Neural cell (in vitro differentiated cells): Measurements from ENCODE around the gene TEX13C. TPM values are rescaled to one million over a fixed set of nuclear protein-coding genes. Genes with fewer than 3 reads are reported as not detected.

Experiments used
- H2AFZ ChIP-seq: fragments of 200-600, 300-800 bp; sonication (generic), shearing (Covaris generic); 2 replicates; pipeline ENCODE4 v1.6.0; 2014; ENCODE audit warnings: low read depth, mild to moderate bottlenecking, antibody characterized with exemption, low read length, moderate library complexity
- H3F3A ChIP-seq: fragments of 200-600 bp; shearing (Covaris generic); 2 replicates; pipeline ENCODE4 v1.6.1; 2016; ENCODE audit warnings: mild to moderate bottlenecking, moderate library complexity, mixed read lengths, antibody characterized with exemption, low read length; ENCODE audit not compliant: insufficient read depth, poor library complexity, severe bottlenecking
- H3K27ac ChIP-seq: fragments of 200-600, 300-800 bp; sonication (generic), shearing (Covaris generic); 2 replicates; pipeline ENCODE4 v1.5.1; 2014; ENCODE audit warnings: mild to moderate bottlenecking, low read length, moderate library complexity
- H3K27me3 ChIP-seq: fragments of 300-800, 200-600 bp; sonication (generic), shearing (Covaris generic); 2 replicates; pipeline ENCODE4 v1.6.0; 2014; ENCODE audit warnings: mild to moderate bottlenecking, low read depth, low read length, moderate library complexity; ENCODE audit not compliant: insufficient read depth
- H3K36me3 ChIP-seq: fragments of 300-800, 200-600 bp; sonication (generic), shearing (Covaris generic); 2 replicates; pipeline ENCODE4 v1.5.1; 2014; ENCODE audit warnings: mild to moderate bottlenecking, antibody characterized with exemption, low read length, moderate library complexity; ENCODE audit not compliant: insufficient read depth
- H3K4me2 ChIP-seq: fragments of 300-800, 200-600 bp; sonication (generic), shearing (Covaris generic); 2 replicates; pipeline ENCODE4 v1.6.0; 2014; ENCODE audit warnings: mild to moderate bottlenecking, low read length
- H3K4me3 ChIP-seq: fragments of 300-800, 200-600 bp; sonication (generic), shearing (Covaris generic); 2 replicates; pipeline ENCODE4 v1.5.1; 2014; ENCODE audit warnings: mild to moderate bottlenecking, low read length, moderate library complexity
- H3K79me2 ChIP-seq: fragments of 200-600 bp; shearing (Covaris generic); replicated peaks from 2 replicates; pipeline ENCODE4 v1.6.0; 2014; ENCODE audit warnings: mild to moderate bottlenecking, low read length, moderate library complexity; ENCODE audit not compliant: insufficient read depth
- H3K9ac ChIP-seq: fragments of 300-800, 200-600 bp; sonication (generic), shearing (Covaris generic); 2 replicates; pipeline ENCODE4 v1.6.1; 2016; ENCODE audit warnings: mild to moderate bottlenecking, low read length, mixed read lengths
- H3K9me2 ChIP-seq: fragments of 200-600 bp; shearing (Covaris generic); 2 replicates; pipeline ENCODE4 v1.6.1; 2016; ENCODE audit warnings: mild to moderate bottlenecking, low read length, mixed read lengths; ENCODE audit not compliant: insufficient read depth
- H3K9me3 ChIP-seq: fragments of 200-600, 300-800 bp; sonication (generic), shearing (Covaris generic); 2 replicates; pipeline ENCODE4 v1.6.1; 2016; ENCODE audit warnings: mild to moderate bottlenecking, mixed run types, low read length, moderate library complexity, mixed read lengths
- H4K20me1 ChIP-seq: fragments of 200-600 bp; shearing (Covaris generic); 2 replicates; pipeline ENCODE4 v1.6.1; 2016; ENCODE audit warnings: mild to moderate bottlenecking, mixed run types; ENCODE audit not compliant: insufficient read depth
- CTCF ChIP-seq: fragments of 450-650 bp; IDR thresholded peaks from 2 replicates; pipeline ENCODE4 v1.5.1; 2014; ENCODE audit warnings: antibody characterized with exemption, mild to moderate bottlenecking, moderate library complexity; ENCODE audit not compliant: poor library complexity, severe bottlenecking
- EP300 ChIP-seq: fragments of 450-650 bp; conservative IDR thresholded peaks from 2 replicates; pipeline ENCODE4 v1.6.1; 2014; ENCODE audit warnings: antibody characterized with exemption, mild to moderate bottlenecking, moderate library complexity; ENCODE audit not compliant: poor library complexity, severe bottlenecking
- EZH2 ChIP-seq: fragments of 200-600, 300-800 bp; shearing (Covaris generic), sonication (generic); IDR thresholded peaks from 2 replicates; pipeline ENCODE4 v1.6.1; 2014; ENCODE audit warnings: antibody characterized with exemption, low read length, borderline replicate concordance, mild to moderate bottlenecking; ENCODE audit not compliant: insufficient read depth, poor library complexity, severe bottlenecking
- MXI1 ChIP-seq: fragments of 450-650 bp; conservative IDR thresholded peaks from 2 replicates; pipeline ENCODE4 v1.6.1; 2014; ENCODE audit warnings: antibody characterized with exemption, mild to moderate bottlenecking; ENCODE audit not compliant: poor library complexity, severe bottlenecking
- POLR2AphosphoS5 ChIP-seq: IDR thresholded peaks from 2 replicates; pipeline ENCODE4 v1.6.1; 2012
- RAD21 ChIP-seq: fragments of 450-650 bp; conservative IDR thresholded peaks from 2 replicates; pipeline ENCODE4 v1.6.1; 2014; ENCODE audit warnings: antibody characterized with exemption, mild to moderate bottlenecking, moderate library complexity
- REST ChIP-seq: IDR thresholded peaks from 2 replicates; pipeline ENCODE4 v1.6.1; 2012; ENCODE audit warnings: borderline replicate concordance
- SMC3 ChIP-seq: fragments of 450-650 bp; conservative IDR thresholded peaks from 2 replicates; pipeline ENCODE4 v1.6.1; 2014; ENCODE audit warnings: antibody characterized with exemption, mild to moderate bottlenecking, moderate library complexity; ENCODE audit not compliant: poor library complexity
- TAF1 ChIP-seq: IDR thresholded peaks from 2 replicates; pipeline ENCODE4 v1.6.1; 2012; ENCODE audit warnings: low read depth
- polyA minus RNA-seq: library from RNA; depleted of rRNA, polyadenylated mRNA; stranded (reverse); fragments of >200 nt; gene quantifications from 2 replicates; pipeline ENCODE4 v1.2.3, GENCODE V29; 2014
- polyA plus RNA-seq: library from polyadenylated mRNA; depleted of rRNA; stranded (reverse); fragments of >200 nt; gene quantifications from 2 replicates; pipeline ENCODE4 v1.2.3, GENCODE V29; 2014

The TEX13C gene
- polyA plus RNA-seq (0.22 TPM in 1 of 2 replicates, not detected in the other), polyA minus RNA-seq (0.12 TPM in 1 of 2 replicates, not detected in the other)

DNA sequence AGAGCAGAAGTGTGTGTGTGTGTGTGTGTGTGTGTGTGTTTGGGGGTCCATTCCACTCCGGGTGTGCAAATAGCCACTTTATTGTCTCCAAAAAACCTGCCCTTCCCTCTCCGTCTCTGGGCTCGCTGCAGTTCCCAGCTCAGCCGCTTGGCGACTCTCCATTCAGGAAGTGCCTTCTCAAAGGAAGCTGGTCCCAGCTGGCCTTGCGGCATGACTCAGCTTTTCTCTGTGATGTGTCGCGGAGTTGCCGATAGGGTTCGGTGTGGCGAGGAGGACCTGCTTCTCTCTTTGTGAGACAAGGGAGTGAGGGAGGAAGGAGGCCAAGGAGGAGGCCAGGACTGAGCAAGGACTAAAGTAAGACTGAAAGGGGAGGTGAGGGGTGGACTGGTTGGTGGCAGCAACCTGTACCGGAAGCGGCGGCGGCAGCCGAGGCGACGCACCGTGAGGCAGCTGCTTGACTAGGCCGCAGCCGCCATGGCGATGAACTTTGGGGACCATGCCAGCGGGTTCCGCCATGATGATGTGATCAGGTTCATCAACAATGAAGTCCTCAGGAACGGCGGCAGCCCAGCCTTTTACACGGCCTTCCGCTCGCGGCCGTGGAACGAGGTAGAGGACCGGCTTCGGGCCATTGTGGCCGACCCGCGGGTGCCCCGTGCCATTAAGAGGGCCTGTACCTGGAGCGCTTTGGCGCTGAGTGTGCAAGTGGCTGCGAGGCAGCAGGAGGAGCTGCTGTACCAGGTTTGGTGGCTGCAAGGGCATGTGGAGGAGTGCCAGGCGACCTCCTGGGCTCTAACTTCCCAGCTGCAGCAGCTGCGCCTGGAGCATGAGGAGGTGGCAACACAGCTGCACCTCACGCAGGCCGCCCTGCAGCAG is at the start of gene TEX13C:
Gene TEX13C (plus strand): TSS at position 226 of the 876 bp plus-strand sequence. CDS start 249 bp downstream, at position 475.
- Histone ChIP-seq H3F3A (no peaks in the 10 kb centered on the region), H3K27me3 (no peaks in the 10 kb centered on the region), H3K9me3 (no peaks in the 10 kb centered on the region), H3K4me2 (no peak within 1 kb of the TSS), H3K9me2 (no peaks in the 10 kb centered on the region), H3K9ac (no peak within 1 kb of the TSS), H2AFZ (no peak within 1 kb of the TSS), H3K79me2 (no peaks in the 10 kb centered on the region), H3K36me3 (no peaks in the 10 kb centered on the region), H3K4me3 (no peak within 1 kb of the TSS), H4K20me1 (no peaks in the 10 kb centered on the region), H3K27ac (no peak within 1 kb of the TSS)
- no peak for TF ChIP-seq POLR2AphosphoS5
- no peak for TF ChIP-seq REST
- no peak for TF ChIP-seq SMC3
- no peak for TF ChIP-seq MXI1
- TF ChIP-seq EZH2: no peak
- TF ChIP-seq RAD21: no peak

- TF ChIP-seq POLR2AphosphoS5 (no peak), RAD21 (no peak), SMC3 (no peak), CTCF (no peak), EZH2 (no peak), MXI1 (no peak), REST (no peak), EP300 (no peak), TAF1 (no peak)
- H3K9me3 ChIP-seq: no peaks in the 10 kb centered on the region
- H3K79me2 ChIP-seq: no peaks in the 10 kb centered on the region
- H3K4me2 ChIP-seq: no peak overlapping the region
- H2AFZ ChIP-seq: no peak overlapping the region
- no peaks in the 10 kb centered on the region for H3K9me2 ChIP-seq
- no peaks in the 10 kb centered on the region for H3F3A ChIP-seq
- H4K20me1 ChIP-seq: no peaks in the 10 kb centered on the region
- H3K4me3 ChIP-seq: no peak overlapping the region
- no peaks in the 10 kb centered on the region for H3K36me3 ChIP-seq
- H3K27me3 ChIP-seq: no peaks in the 10 kb centered on the region
- no peak overlapping the region for H3K27ac ChIP-seq
- no peak overlapping the region for H3K9ac ChIP-seq
Observed at GRCh38 chrX:125287282-125287681, 32.4 kb upstream of the TEX13C start.
